NCI-H82 treated with DMSO at 0.1 percent for 48 hours (cell line): Measurements from ENCODE around the gene VPS4B.
"Not testable (repeated sequence)": the region's sequence is repeated elsewhere in the genome, so short reads cannot be mapped to it uniquely, and the experiment has no call there.

Experiments used
- DNase-seq: peaks from one replicate; lab custom pipeline; 2025; ENCODE audit not compliant: unreplicated experiment; lab: John Stamatoyannopoulos, UW

The VPS4B gene

DNA sequence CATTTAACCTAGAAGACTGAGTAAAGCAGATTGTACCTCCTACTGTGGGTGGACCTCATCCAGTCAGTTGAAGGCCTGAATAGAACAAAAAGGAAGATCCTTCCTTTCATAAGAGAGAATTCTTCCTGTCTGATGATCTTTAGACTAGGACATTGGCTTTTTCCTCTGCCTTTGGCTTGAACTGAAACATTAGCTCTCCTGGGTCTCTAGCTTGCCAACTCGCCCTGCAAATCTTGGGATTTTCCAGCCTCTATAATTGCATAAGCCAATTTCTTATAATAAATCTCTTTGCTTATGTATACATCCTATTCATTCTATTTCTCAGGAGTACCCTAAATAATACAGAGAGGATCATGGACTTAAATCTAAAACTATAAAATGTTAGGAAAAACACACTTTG, 49.1 kb downstream of the VPS4B start:
- no peak for DNase-seq

DNA sequence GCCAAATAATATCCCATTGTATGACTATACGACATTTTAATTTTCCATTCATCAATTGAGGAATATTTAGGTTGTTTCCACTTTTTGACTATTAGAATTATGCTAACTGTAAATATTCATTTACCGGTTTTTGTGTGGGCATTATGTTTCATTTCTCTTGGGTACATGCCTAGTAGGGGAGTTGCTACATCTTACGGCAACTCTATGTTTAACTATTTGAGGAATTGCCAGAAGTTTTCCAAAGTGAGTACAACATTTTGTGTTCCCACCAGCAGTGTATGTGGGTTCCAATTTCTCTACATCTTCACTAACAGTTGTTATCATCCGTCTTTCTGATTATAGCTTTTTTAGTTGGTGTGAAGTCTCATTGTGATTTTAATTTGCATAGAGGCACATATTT, 53.7 kb downstream of the VPS4B start:
- DNase-seq, result no peak

DNA sequence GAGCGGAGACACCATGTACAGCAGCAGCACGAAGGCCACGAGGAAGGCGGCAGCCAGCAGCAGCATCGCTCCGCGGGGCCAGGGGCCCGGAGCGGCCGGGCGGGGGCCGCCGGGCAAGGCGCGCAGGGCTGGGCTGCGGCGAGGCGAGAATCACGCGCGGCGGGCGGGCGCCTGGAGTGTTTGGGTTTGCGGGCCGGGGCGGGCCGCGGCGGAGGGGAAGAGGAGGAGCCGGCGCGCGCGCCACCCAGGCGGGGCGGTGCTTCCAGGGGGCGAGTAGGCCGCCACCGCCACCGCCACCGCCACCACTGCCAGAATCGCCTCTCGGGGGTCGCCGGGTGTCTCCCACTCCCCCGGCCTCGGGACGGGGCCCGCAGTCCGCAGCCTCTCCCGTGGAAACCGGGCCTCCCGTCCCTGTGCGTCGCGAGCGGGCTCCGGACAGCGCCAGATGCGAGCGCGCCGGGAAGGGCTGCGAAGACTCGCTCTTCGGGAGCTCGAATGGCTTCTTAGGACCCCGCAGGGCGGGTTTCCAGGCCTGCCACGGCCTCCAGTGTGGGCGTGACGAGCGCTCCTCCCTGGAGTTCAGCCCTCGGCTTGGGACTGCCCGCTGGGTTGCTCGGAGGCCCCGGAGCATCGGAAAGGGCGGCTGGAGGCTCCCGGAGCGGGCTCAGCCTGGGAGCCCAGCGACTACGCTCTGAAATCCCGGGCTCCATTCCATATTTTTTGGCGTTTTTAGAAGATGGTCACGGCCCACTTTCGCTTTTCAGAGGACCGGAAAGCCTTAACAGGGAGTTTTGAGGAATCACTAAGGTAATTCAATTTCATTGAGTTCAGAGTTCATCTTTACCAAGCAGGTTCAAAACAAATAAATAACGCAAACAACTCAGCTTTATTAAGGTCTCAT, 55.0 kb downstream of the VPS4B start, which contains the start of gene KDSR:
Gene KDSR (minus strand): TSS at position 154 of the 901 bp plus-strand sequence. CDS start 88 bp downstream, at position 66.
- peak; percentile 85 for DNase-seq

DNA sequence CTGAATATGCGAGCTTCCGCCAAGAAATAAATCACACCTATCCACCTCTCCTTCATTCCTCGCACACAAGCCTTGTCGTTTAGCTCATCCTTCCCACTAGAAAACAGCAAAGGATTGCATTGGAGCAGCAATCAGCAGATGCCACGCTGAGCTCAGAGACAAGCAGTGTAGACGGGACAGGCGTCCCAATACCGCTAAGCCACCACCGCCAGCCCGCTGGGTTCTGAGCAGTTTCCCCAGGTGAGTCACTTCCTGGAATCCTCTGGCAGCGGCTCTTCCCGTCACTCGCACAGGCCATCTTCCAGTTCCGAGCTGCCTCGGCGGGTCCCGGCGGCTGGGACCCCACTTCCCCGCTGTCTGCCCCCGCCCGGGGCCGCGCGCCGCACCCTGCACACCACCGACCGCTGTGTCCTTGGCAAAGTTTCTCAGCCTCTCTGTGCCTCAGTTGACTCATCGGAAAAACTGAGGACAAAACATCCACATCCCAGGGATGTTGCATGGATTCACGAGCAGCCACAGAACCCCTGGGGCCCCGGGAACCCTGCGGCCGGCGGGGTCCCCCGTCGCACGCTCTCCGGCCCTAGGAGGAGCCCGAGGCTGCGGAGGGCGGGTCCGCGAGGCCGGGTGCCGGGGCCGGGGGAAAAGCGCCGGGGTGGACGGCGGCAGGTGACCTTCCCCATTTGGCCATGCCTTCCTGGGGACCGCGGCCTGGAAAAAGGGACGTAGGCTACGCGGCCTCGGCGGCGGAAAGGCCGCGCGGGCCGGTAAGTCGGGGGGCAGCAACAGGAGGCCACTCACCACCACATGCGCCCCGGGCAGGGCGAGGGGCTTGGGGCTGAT, 55.8 kb downstream of the VPS4B start:
- DNase-seq, result no peak

DNA sequence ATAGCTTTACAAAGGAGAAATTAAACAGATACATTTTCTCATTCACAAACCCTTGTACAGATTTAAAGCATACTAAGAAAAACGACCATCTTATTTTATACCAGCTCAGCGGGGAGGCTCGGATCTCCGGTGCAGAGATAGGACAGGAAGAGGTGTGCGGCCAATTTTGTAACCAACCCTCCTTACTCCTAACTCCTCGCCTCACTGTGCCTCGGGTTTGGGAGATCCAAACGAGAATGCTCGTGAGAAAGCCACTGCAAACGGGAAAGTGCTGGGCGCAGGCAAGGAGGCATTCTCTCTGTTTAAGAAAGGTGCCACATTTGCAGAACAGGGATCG, 56.4 kb downstream of the VPS4B start:
- DNase-seq, result no peak

DNA sequence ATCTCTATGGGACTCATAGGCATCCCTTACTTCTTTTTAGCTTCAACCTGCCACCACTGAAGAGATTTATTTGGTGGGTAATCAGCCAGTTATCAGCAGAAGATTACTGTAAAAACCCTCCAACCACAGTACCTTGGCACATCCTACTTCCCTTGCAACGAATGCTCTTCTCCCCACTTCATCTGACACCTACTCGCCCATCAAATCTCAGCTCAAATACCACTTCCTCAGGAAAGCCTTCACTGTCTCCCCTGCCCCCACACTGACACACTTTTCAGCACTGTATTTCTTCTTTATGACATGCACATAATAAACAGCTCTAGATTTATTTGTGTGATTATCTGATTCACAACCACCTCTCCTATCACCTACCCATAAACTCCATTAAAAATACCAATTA, 58.3 kb downstream of the VPS4B start:
- DNase-seq, result no peak

DNA sequence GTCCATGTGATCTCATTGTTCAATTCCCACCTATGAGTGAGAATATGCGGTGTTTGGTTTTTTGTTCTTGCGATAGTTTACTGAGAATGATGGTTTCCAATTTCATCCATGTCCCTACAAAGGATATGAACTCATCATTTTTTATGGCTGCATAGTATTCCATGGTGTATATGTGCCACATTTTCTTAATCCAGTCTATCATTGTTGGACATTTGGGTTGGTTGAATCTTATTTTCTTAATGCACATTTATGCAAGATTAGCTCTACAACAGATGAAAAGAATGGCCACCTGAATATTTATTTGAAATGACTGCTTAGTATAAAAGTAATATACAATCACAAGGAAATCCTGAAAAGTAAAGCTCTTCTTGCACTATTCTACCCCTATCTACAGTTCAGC, 58.9 kb downstream of the VPS4B start:
- DNase-seq, result not testable (repeated sequence)

DNA sequence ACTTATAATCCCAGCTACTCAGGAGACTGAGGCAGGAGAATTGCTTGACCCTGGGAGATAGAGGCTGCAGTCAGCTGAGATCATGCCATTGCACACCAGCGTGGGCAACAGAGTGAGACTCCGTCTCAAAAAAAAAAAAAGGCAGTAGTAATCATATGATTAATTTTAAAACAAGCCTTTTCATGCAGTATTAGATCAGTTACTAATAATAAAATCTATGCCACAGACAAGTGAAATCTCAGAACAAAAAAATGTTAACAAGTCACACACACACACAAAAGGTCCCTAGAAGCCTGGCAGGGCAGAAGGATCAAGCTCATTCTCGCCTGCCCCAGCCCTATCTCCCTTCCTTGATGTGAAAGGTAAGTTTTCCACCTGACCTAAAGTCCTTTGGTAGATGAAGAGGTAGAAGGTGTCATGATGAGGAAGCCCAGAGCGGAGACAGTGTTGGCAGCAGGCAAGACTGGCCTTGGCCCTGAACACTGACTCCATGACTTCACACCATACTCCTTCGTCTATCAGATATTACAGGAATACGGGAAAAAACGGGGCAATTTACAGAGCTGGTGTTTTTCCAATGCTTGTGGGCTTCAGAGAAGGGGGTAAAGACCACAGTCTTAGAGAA, 65.9 kb downstream of the VPS4B start:
- no peak for DNase-seq

DNA sequence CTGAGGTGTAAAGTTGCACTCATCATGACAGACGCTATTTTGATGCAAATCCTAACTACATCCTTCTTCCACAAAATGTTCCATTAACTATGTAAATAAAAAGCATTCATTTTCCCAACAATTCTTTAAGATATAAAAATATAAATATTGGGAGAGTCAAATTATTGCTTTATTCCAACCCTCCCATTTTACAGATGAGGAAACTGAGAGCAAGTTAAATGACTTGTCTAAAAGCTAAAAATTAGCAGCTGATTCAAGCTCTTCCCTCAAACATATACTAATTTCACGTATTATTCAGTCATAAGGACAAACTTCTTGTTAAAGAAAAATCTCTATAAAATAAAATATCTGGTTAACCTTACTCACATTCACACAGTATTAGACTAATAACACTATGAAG, 72.0 kb downstream of the VPS4B start:
- DNase-seq, result no peak

DNA sequence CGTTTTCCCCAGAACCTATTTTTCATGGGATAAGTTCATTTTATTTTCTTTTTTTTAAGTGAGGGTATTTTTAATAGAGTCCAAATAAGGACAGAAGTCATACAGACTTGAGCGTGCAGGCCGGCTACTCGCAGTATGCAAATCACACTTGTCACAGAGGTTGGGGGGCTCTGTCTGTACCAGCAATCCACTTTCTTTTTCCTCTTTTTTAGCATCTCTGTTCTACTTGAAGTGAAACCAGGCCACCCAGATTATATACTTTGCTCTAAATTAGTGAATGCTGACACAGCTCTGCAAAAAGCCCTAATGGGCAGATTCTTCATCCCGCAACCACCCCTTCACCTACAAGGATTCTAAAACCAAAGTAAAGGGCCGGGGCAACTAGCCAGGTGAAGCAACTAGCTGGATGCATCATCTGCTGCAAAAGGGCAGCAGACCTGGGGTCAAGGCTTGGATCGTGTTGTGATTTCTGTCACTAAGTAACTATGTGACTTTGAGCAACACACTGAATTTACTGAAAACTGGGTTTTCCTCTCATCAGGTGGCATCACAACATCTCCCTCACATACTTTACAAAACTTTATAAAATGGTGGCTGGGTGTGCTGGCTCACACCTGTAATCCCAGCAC, 73.7 kb downstream of the VPS4B start:
- DNase-seq, result no peak

DNA sequence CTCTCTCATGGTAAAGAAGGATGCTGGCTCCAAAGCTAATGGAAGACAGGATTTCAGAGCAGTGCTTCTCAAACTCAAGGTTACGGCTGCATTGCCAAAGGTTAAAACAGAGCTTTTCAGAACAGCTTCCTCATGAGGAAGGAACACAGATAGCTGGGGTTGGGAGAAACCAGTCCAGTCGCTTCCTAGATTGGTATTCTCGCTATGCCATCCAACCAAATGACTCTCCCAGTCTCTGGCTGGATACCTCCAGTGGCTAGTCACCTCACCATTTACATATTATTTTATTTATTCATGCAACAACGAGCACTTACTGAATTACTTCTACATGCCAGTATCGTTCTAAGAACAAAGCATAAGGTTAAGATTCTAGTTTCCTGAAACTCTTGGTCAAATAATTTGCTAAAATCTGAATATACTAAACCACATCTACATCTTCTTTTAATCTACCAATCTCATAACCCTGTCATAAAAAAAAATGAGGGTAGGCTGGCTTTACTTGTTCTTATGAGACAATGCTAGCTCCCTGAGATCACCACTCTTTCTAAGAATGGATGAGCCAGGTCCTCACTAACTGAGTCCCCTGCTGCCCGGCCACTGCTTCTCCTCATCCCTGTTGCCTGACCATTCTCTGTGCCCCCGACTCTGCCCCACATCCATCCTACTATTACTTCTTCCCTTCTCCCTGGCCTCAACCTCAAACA, 75.6 kb downstream of the VPS4B start:
- DNase-seq, result no peak

DNA sequence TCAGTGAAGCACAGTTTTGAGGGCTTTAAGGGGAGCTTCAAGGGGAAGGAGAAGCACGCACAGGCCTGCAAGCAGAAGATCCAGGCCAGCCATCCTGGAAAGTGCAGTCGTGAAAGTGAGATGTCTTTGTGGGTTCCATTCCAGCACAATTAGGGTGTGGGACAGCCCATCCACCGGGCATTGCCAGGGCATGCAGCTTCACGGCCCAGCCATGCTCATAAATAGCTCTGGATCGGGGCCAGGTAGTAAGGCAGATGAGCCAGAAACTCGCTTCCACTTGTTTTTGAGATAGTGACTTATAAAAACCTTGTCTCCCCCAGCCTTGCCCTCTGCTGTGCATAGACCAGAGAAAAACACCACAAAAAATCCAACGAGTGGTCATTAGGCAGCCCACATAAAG, 76.2 kb downstream of the VPS4B start:
- no peak for DNase-seq

DNA sequence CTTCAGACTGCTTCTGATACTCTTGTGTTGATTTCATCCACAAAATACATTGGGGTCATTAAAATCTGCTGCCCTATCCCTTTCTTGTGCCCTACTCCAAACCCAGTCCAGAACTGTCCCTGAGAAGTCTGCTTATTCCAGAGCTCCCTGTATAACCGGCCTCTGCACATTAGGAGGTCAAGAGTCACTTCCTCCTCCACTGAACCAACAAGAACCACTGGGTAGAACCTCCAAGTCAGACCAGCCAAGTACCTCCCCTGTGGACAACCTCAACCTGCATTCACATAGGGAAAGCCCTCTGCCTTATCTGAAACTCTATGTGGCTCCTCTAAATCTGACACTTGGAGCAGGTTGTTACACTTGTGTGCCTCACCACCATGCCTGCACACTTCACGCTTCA, 77.4 kb downstream of the VPS4B start:
- no peak for DNase-seq

DNA sequence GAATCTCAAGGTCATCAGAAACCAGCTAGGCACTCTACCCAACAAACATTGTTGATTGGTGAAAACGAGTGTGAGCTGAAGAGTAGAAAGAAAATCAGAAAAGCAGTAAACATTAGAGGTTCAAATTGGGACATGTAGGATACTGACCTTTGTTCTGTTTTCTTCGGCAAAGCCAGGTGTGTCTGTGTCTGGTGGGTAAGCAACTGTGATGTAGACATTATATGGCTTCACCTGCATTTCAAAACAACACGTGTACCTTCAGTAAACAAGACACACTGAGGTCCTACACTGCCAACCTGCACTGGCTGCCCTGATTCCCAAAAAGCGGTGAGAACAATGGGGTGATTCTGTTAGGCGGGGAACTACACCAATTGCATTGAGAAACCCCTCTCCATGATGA, 78.0 kb downstream of the VPS4B start:
- DNase-seq, result no peak

DNA sequence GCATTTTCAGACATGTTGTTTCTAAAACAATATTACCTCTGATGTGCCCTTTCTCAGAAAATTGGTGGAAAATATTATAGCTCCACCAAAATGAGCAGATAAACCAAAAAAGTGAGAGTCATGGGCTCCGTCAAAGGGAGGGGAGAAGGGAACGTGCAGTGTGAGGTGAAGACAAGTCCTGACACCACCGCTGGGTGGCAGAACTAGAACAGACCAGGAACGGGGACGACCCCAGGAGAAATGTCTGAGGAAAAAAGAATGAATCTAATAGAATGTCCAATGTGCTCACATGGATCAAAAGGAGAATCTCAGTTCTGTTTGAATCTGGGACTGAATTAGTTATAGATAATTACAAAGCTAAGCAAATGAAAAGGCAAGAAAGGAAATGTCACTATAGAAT, 80.1 kb downstream of the VPS4B start:
- no peak for DNase-seq

DNA sequence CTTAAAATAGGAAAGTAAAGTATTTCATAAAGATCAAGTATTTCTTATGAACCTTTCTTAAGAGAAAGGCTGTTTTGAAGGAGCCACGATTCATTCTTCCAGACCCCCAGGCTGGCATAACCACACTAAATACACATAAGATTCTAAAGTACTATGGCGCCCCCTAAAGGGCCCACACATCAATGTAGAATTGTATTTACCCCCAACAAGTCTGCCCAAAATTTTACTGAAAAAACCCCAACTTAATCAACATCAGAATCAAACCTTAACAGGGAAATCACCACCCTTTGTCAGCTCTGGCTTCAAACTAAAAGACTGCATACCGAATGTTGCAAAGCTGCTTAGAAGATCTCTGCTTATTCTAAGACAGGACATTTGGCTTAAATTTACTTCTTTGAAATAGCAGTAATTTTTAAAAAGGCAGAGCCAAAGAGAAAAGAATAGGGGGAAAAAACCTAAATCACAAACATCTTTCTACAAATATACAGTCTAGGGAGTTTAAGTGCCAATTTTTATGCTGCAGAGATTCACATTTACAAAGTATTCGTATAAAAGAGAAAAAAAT, 82.3 kb downstream of the VPS4B start:
- no peak for DNase-seq
